ENCODE data around the gene AGR2.

DNA sequence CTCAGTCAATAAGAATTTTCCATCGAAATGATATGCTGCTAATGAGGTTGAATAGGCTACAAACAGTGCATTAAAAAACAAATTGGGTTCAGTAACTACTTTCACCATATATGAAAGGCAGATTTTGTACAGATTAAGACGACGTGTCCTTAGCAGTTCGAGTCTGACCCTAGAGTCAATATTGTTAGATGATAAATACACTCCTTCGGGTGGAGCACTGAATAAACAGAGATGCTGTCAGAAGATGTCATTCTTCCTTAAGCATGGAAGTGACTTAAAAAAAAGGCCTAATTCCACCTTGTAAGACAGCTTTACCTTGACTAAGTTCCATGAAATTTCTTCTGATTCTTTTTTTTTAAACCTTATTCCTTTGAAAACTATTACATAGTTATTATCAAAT lies 5.8 kb upstream of the AGR2 start:
- TF ChIP-seq POLR2A (IDR thresholded peaks at IDR 0.05; ENCODE audit: borderline replicate concordance, extremely low read depth, insufficient read depth, insufficient read length), result no peak
- no peak for TF ChIP-seq CEBPB (IDR thresholded peaks at IDR 0.05; ENCODE audit: low read depth)
- TF ChIP-seq, protein P1, sequence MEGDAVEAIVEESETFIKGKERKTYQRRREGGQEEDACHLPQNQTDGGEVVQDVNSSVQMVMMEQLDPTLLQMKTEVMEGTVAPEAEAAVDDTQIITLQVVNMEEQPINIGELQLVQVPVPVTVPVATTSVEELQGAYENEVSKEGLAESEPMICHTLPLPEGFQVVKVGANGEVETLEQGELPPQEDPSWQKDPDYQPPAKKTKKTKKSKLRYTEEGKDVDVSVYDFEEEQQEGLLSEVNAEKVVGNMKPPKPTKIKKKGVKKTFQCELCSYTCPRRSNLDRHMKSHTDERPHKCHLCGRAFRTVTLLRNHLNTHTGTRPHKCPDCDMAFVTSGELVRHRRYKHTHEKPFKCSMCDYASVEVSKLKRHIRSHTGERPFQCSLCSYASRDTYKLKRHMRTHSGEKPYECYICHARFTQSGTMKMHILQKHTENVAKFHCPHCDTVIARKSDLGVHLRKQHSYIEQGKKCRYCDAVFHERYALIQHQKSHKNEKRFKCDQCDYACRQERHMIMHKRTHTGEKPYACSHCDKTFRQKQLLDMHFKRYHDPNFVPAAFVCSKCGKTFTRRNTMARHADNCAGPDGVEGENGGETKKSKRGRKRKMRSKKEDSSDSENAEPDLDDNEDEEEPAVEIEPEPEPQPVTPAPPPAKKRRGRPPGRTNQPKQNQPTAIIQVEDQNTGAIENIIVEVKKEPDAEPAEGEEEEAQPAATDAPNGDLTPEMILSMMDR (IDR thresholded peaks at IDR 0.05 in 2 of 3, conservative IDR thresholded peaks at IDR 0.05 in 1 of 3; ENCODE audit: borderline replicate concordance in 1 of 3, insufficient read depth in 1 of 3, low read depth in 2 of 3, low read length in 2 of 3), result no peak
- TF ChIP-seq, protein P2, sequence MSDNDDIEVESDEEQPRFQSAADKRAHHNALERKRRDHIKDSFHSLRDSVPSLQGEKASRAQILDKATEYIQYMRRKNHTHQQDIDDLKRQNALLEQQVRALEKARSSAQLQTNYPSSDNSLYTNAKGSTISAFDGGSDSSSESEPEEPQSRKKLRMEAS (IDR thresholded peaks at IDR 0.05), result no peak
- TF ChIP-seq POLR2AphosphoS5 (IDR thresholded peaks at IDR 0.05; ENCODE audit: low read depth, low read length), result no peak
- no peak for TF ChIP-seq FOSL1 (IDR thresholded peaks at IDR 0.05; ENCODE audit: low read depth)
- no peak for TF ChIP-seq YY1 (IDR thresholded peaks at IDR 0.05; ENCODE audit: extremely low read depth, insufficient replicate concordance, low read depth, low read length)
- no peak for TF ChIP-seq JUND (IDR thresholded peaks at IDR 0.05)
- no peak for TF ChIP-seq SIN3A (IDR thresholded peaks at IDR 0.05; ENCODE audit: low read depth)
- TF ChIP-seq TCF7L2 (IDR thresholded peaks at IDR 0.05; ENCODE audit: borderline replicate concordance, extremely low read depth, insufficient read depth, insufficient read length), result no peak
- TF ChIP-seq EZH2 (IDR thresholded peaks at IDR 0.05), result no peak
- TF ChIP-seq, protein P3, sequence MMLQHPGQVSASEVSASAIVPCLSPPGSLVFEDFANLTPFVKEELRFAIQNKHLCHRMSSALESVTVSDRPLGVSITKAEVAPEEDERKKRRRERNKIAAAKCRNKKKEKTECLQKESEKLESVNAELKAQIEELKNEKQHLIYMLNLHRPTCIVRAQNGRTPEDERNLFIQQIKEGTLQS (IDR thresholded peaks at IDR 0.05), result no peak
- TF ChIP-seq, protein P4, sequence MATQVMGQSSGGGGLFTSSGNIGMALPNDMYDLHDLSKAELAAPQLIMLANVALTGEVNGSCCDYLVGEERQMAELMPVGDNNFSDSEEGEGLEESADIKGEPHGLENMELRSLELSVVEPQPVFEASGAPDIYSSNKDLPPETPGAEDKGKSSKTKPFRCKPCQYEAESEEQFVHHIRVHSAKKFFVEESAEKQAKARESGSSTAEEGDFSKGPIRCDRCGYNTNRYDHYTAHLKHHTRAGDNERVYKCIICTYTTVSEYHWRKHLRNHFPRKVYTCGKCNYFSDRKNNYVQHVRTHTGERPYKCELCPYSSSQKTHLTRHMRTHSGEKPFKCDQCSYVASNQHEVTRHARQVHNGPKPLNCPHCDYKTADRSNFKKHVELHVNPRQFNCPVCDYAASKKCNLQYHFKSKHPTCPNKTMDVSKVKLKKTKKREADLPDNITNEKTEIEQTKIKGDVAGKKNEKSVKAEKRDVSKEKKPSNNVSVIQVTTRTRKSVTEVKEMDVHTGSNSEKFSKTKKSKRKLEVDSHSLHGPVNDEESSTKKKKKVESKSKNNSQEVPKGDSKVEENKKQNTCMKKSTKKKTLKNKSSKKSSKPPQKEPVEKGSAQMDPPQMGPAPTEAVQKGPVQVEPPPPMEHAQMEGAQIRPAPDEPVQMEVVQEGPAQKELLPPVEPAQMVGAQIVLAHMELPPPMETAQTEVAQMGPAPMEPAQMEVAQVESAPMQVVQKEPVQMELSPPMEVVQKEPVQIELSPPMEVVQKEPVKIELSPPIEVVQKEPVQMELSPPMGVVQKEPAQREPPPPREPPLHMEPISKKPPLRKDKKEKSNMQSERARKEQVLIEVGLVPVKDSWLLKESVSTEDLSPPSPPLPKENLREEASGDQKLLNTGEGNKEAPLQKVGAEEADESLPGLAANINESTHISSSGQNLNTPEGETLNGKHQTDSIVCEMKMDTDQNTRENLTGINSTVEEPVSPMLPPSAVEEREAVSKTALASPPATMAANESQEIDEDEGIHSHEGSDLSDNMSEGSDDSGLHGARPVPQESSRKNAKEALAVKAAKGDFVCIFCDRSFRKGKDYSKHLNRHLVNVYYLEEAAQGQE (IDR thresholded peaks at IDR 0.05; ENCODE audit: low read depth), result no peak
- TF ChIP-seq ELF1 (IDR thresholded peaks at IDR 0.05; ENCODE audit: borderline replicate concordance, low read depth), result no peak
